Keratinocyte (primary cell): ENCODE measurements around the gene PLXDC1.

Experiments used
- EZH2 ChIP-seq: IDR thresholded peaks from one replicate; pipeline ENCODE4 v1.6.1; 2012; ENCODE audit warnings: inconsistent platforms, mild to moderate bottlenecking, low read length, moderate library complexity
- TF ChIP-seq, protein P1 (sequence below), 3 experiments: IDR thresholded peaks in 1 of 3; conservative IDR thresholded peaks in 1 of 3; optimal IDR thresholded peaks in 1 of 3; 2 replicates in 2 of 3; 3 replicates in 1 of 3; pipeline versions ENCODE3 to v1.5.1; 2011; ENCODE audit warnings: low read length in 3 of 3, mild to moderate bottlenecking in 3 of 3, moderate library complexity in 2 of 3, control low read depth in 1 of 3, inconsistent platforms in 1 of 3; ENCODE audit not compliant: insufficient read depth in 2 of 3; ENCODE audit errors: extremely low read depth in 1 of 3

DNA sequence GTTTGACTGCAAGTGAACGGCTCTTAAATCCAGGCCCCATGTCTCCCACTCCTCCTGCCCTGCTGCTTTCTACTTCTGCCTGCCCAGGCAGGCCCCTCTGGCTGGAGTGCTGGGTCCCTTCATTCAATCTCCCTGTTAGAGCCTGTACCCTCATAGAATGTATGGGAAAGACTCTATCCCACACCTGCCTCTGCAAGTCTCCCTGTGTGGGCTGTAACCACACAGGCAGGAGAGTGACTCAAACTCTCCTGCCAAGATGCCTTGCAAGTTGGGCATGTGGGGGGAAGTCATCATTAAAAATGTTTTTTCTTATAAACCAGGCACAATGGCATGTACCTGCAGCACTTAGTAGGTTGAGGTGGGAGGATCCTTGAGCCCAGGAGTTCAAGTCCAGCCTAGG lies 77.5 kb downstream of the PLXDC1 start:
- no peak for TF ChIP-seq EZH2
- TF ChIP-seq, protein P1, sequence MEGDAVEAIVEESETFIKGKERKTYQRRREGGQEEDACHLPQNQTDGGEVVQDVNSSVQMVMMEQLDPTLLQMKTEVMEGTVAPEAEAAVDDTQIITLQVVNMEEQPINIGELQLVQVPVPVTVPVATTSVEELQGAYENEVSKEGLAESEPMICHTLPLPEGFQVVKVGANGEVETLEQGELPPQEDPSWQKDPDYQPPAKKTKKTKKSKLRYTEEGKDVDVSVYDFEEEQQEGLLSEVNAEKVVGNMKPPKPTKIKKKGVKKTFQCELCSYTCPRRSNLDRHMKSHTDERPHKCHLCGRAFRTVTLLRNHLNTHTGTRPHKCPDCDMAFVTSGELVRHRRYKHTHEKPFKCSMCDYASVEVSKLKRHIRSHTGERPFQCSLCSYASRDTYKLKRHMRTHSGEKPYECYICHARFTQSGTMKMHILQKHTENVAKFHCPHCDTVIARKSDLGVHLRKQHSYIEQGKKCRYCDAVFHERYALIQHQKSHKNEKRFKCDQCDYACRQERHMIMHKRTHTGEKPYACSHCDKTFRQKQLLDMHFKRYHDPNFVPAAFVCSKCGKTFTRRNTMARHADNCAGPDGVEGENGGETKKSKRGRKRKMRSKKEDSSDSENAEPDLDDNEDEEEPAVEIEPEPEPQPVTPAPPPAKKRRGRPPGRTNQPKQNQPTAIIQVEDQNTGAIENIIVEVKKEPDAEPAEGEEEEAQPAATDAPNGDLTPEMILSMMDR (optimal IDR thresholded peaks at IDR 0.05 in 1 of 3, IDR thresholded peaks at IDR 0.05 in 1 of 3, conservative IDR thresholded peaks at IDR 0.05 in 1 of 3; ENCODE audit: extremely low read depth in 1 of 3, insufficient read depth in 2 of 3, low read length in 3 of 3): no peak
